ENCODE results near the gene ZNF425.

- TF ChIP-seq CTCF (IDR thresholded peaks at IDR 0.05; ENCODE audit: insufficient read depth, low read length, poor library complexity, severe bottlenecking) (no peak), EZH2phosphoT487 (conservative IDR thresholded peaks at IDR 0.05; ENCODE audit: low read length) (no peak)
Measured at GRCh38 chr7:149104214-149104613, 21.9 kb downstream of the ZNF425 start.

Measured in SU-DHL-6 (cell line).